ENCODE results near the gene SLC43A3.

The SLC43A3 gene

DNA sequence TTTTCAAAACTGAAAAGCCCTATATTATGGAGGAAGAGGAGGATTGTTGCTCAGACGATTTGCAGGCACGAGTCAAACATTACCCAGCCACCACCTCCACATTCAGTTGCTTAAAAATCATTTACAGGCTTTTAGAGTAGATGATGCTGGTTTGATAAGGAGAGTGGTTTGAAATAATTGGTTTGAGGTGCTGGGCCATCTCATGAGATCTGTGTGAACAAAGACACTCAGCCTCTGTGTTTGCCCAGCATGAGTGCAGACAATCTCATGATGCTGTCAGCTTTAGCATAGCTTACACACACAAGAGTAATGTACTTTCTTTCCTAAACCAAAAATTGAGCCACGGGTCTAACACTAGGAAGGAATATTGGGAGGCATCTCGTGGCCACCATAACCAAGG, 4.3 kb downstream of the SLC43A3 start:
- peak overlapping the region; percentile 34 for H3K9ac ChIP-seq (ENCODE audit: low read length)
- H3K4me2 ChIP-seq (ENCODE audit: low read length) = peak overlapping the region; percentile 92
- no peaks in the 10 kb centered on the region for H3K9me3 ChIP-seq (ENCODE audit: insufficient read depth, low read length)
- H2AFZ ChIP-seq (ENCODE audit: low read depth, low read length) = no peak overlapping the region
- H3K27me3 ChIP-seq (ENCODE audit: low read depth, low read length) = no peaks in the 10 kb centered on the region
- peaks cover 82% of the 10 kb centered on the region for H3K36me3 ChIP-seq (replicated peaks; ENCODE audit: low read depth, low read length)
- peaks cover 90% of the 10 kb centered on the region for H3K4me1 ChIP-seq (ENCODE audit: low read length)
- H4K20me1 ChIP-seq (ENCODE audit: insufficient read depth, low read length) = peaks cover 64% of the 10 kb centered on the region
- H3K79me2 ChIP-seq (ENCODE audit: low read length) = peaks cover 89% of the 10 kb centered on the region
- peak overlapping the region; percentile 94 for H3K27ac ChIP-seq (ENCODE audit: low read length)
- H3K4me3 ChIP-seq (ENCODE audit: low read length) = peak overlapping the region; percentile 85
- TF ChIP-seq, protein P1, sequence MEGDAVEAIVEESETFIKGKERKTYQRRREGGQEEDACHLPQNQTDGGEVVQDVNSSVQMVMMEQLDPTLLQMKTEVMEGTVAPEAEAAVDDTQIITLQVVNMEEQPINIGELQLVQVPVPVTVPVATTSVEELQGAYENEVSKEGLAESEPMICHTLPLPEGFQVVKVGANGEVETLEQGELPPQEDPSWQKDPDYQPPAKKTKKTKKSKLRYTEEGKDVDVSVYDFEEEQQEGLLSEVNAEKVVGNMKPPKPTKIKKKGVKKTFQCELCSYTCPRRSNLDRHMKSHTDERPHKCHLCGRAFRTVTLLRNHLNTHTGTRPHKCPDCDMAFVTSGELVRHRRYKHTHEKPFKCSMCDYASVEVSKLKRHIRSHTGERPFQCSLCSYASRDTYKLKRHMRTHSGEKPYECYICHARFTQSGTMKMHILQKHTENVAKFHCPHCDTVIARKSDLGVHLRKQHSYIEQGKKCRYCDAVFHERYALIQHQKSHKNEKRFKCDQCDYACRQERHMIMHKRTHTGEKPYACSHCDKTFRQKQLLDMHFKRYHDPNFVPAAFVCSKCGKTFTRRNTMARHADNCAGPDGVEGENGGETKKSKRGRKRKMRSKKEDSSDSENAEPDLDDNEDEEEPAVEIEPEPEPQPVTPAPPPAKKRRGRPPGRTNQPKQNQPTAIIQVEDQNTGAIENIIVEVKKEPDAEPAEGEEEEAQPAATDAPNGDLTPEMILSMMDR (IDR thresholded peaks at IDR 0.05; ENCODE audit: low read depth, low read length) = no peak
- TF ChIP-seq EZH2phosphoT487 (IDR thresholded peaks at IDR 0.05; ENCODE audit: low read depth) = no peak

DNA sequence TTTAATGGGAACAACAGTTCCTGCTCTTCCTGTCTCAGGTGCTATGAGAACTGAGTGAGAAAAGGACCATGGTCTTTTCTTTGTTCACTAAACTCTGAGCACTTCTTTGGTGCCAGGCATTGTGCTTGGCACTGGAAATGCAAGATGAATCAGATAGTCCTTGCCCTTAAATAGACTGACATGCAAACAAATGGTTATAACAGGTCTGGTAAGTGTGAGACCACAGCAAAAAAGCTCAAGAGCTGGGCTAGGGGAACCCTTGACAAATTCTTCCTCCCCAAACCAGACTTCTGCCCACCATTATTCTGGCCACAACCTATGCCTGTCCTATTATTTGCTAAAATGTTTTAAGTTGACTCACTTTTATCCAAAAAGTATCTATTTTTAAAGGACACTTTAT, 5.1 kb downstream of the SLC43A3 start:
- H3K4me1 ChIP-seq (ENCODE audit: low read length) = peaks cover 92% of the 10 kb centered on the region
- TF ChIP-seq, protein P1 (IDR thresholded peaks at IDR 0.05; ENCODE audit: low read depth, low read length) = no peak
- TF ChIP-seq EZH2phosphoT487 (IDR thresholded peaks at IDR 0.05; ENCODE audit: low read depth) = no peak
- H3K9ac ChIP-seq (ENCODE audit: low read length) = no peak overlapping the region
- no peaks in the 10 kb centered on the region for H3K9me3 ChIP-seq (ENCODE audit: insufficient read depth, low read length)
- peaks cover 90% of the 10 kb centered on the region for H3K36me3 ChIP-seq (replicated peaks; ENCODE audit: low read depth, low read length)
- H3K4me3 ChIP-seq (ENCODE audit: low read length) = 0 out of 2 replicates have a peak overlapping the region, but pooled peaks have one; percentile 1
- no peaks in the 10 kb centered on the region for H3K27me3 ChIP-seq (ENCODE audit: low read depth, low read length)
- H4K20me1 ChIP-seq (ENCODE audit: insufficient read depth, low read length) = peaks cover 73% of the 10 kb centered on the region
- no peak overlapping the region for H2AFZ ChIP-seq (ENCODE audit: low read depth, low read length)
- H3K27ac ChIP-seq (ENCODE audit: low read length) = peak overlapping the region; percentile 94
- peaks cover 97% of the 10 kb centered on the region for H3K79me2 ChIP-seq (ENCODE audit: low read length)
- H3K4me2 ChIP-seq (ENCODE audit: low read length) = peak overlapping the region; percentile 92

DNA sequence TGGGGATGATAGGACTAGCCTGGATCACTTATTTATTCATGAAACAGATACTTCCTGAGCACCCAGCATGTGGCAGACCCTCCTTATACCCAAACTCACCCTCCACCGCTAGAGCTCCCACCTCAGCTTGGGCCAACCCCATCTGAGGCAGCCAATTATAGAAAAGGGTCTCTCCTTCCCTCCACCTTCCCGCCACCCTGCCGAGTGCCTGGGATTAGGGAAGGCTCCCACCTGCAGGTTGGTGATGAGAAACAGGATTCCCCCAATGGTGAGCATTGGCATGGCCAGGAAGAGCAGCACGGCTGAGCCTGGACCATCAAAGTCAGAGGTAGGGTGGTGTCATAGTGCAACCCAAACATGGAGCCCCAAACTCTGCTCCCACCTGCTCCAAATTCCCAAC, 5.9 kb downstream of the SLC43A3 start:
- Histone ChIP-seq H3K4me1 (ENCODE audit: low read length) (peaks cover 96% of the 10 kb centered on the region), H3K4me2 (ENCODE audit: low read length) (peak overlapping the region; percentile 92), H3K27me3 (ENCODE audit: low read depth, low read length) (no peaks in the 10 kb centered on the region), H3K4me3 (ENCODE audit: low read length) (no peak overlapping the region), H3K9ac (ENCODE audit: low read length) (no peak overlapping the region), H3K27ac (ENCODE audit: low read length) (peak overlapping the region; percentile 94), H2AFZ (ENCODE audit: low read depth, low read length) (no peak overlapping the region), H3K79me2 (ENCODE audit: low read length) (peaks cover 97% of the 10 kb centered on the region), H4K20me1 (ENCODE audit: insufficient read depth, low read length) (peaks cover 80% of the 10 kb centered on the region), H3K9me3 (ENCODE audit: insufficient read depth, low read length) (no peaks in the 10 kb centered on the region), H3K36me3 (replicated peaks; ENCODE audit: low read depth, low read length) (peaks cover 91% of the 10 kb centered on the region)
- TF ChIP-seq EZH2phosphoT487 (IDR thresholded peaks at IDR 0.05; ENCODE audit: low read depth) = no peak
- TF ChIP-seq, protein P1 (IDR thresholded peaks at IDR 0.05; ENCODE audit: low read depth, low read length) = no peak

DNA sequence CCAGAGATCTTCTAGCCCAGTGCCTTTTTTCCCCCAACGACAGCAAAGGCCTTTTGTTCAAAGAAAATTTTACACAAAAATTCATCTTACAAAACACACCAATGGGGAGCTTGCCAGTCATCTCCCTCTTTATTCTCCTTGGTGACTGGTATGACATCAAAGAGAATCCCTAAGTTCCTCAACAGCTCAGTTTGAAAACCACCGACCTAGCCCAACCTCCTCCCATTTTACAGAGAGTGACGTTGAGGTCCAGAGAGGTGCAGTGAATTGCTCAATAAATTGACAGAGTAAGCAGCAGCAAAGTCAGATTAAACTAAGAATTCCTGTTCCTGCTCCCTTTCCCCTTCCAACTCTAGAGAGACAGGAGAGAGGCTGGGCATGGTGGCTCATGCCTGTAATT, 7.8 kb downstream of the SLC43A3 start:
- TF ChIP-seq, protein P1 (IDR thresholded peaks at IDR 0.05; ENCODE audit: low read depth, low read length) = no peak
- no peak for TF ChIP-seq EZH2phosphoT487 (IDR thresholded peaks at IDR 0.05; ENCODE audit: low read depth)
- peaks cover 100% of the 10 kb centered on the region for H3K4me1 ChIP-seq (ENCODE audit: low read length)

More for the DNA sequence above, 7.8 kb downstream of the SLC43A3 start:
- Histone ChIP-seq H3K9me3 (ENCODE audit: insufficient read depth, low read length) (no peaks in the 10 kb centered on the region), H2AFZ (ENCODE audit: low read depth, low read length) (no peak overlapping the region), H4K20me1 (ENCODE audit: insufficient read depth, low read length) (peaks cover 94% of the 10 kb centered on the region), H3K79me2 (ENCODE audit: low read length) (peaks cover 100% of the 10 kb centered on the region), H3K4me2 (ENCODE audit: low read length) (peak overlapping the region; percentile 15), H3K27ac (ENCODE audit: low read length) (peak overlapping the region; percentile 94), H3K9ac (ENCODE audit: low read length) (no peak overlapping the region), H3K27me3 (ENCODE audit: low read depth, low read length) (no peaks in the 10 kb centered on the region), H3K4me3 (ENCODE audit: low read length) (no peak overlapping the region), H3K36me3 (replicated peaks; ENCODE audit: low read depth, low read length) (peaks cover 93% of the 10 kb centered on the region)

Measured in OCI-LY3 (cell line).